Measurements from ENCODE around the gene ASCL4.

Gene ASCL4

GRCh38 chr12:107779077-107779831, 4.8 kb downstream of the ASCL4 start:
- no peak for DNase-seq

- DNase-seq: no peak
Observed at GRCh38 chr12:107780298-107780697, 5.8 kb downstream of the ASCL4 start.

GRCh38 chr12:107782067-107782466, 7.6 kb downstream of the ASCL4 start:
- no peak for DNase-seq

GRCh38 chr12:107783406-107784376, 9.2 kb downstream of the ASCL4 start:
- DNase-seq: no peak

GRCh38 chr12:107788281-107788680, 13.8 kb downstream of the ASCL4 start:
- no peak for DNase-seq

- DNase-seq: no peak
Observed at GRCh38 chr12:107788690-107789458, 14.4 kb downstream of the ASCL4 start.

GRCh38 chr12:107791465-107792089, 17.1 kb downstream of the ASCL4 start:
- no peak for DNase-seq

- DNase-seq: no peak
Observed at GRCh38 chr12:107794451-107794850, 19.9 kb downstream of the ASCL4 start.

GRCh38 chr12:107798580-107798979, 24.1 kb downstream of the ASCL4 start:
- no peak for DNase-seq

GRCh38 chr12:107801150-107801549, 26.6 kb downstream of the ASCL4 start:
- DNase-seq: no peak

GRCh38 chr12:107803092-107803491, 28.6 kb downstream of the ASCL4 start:
- DNase-seq: no peak

GRCh38 chr12:107805488-107806180, 31.1 kb downstream of the ASCL4 start:
- no peak for DNase-seq

- DNase-seq: no peak
Observed at GRCh38 chr12:107807471-107808150, 33.1 kb downstream of the ASCL4 start.

GRCh38 chr12:107817250-107817649, 42.7 kb downstream of the ASCL4 start:
- no peak for DNase-seq

- no peak for DNase-seq
Observed at GRCh38 chr12:107818984-107819383, 44.5 kb downstream of the ASCL4 start.

- no peak for DNase-seq
Observed at GRCh38 chr12:107822356-107822755, 47.9 kb downstream of the ASCL4 start.
